Activated naive CD8-positive, alpha-beta T cell treated with anti-CD3 and anti-CD28 coated beads for 36 hours (primary cell): ENCODE measurements around the gene KIF13A. TPM values are rescaled to one million over a fixed set of nuclear protein-coding genes. Genes with fewer than 3 reads are reported as not detected.
"Not testable (repeated sequence)": the region's sequence is repeated elsewhere in the genome, so short reads cannot be mapped to it uniquely, and the experiment has no call there.

Experiments
- DNase-seq: peaks from one replicate; pipeline ENCODE4 v3.0.0; 2021
- H3K27ac Mint-ChIP-seq: one replicate; pipeline ENCODE4 v1.8.0; 2022; ENCODE audit warnings: mild to moderate bottlenecking, moderate library complexity, mixed read lengths
- H3K27me3 Mint-ChIP-seq: one replicate; pipeline ENCODE4 v1.8.0; 2022; ENCODE audit warnings: mild to moderate bottlenecking, mixed read lengths
- H3K36me3 Mint-ChIP-seq: one replicate; pipeline ENCODE4 v1.8.0; 2021; ENCODE audit warnings: mild to moderate bottlenecking, mixed read lengths
- H3K4me1 Mint-ChIP-seq: one replicate; pipeline ENCODE4 v1.8.0; 2021; ENCODE audit warnings: mixed read lengths
- H3K4me3 Mint-ChIP-seq: one replicate; pipeline ENCODE4 v1.8.0; 2022; ENCODE audit warnings: mild to moderate bottlenecking, moderate library complexity, mixed read lengths
- H3K9me3 Mint-ChIP-seq: one replicate; pipeline ENCODE4 v1.8.0; 2022; ENCODE audit warnings: mixed read lengths
- total RNA-seq, 2 experiments: library from RNA; stranded (reverse); gene quantifications; one replicate each; pipeline ENCODE4 v1.2.3, GENCODE V29; 2021

The KIF13A gene
- total RNA-seq, 2 experiments from 2014 or later, result not detected

- H3K4me1 Mint-ChIP-seq, result no peaks in the 10 kb centered on the region
- H3K27me3 Mint-ChIP-seq, result peaks cover 44% of the 10 kb centered on the region
These were observed 116.9 kb downstream of the KIF13A start for GRCh38 chr6:17870300-17871188.

DNA sequence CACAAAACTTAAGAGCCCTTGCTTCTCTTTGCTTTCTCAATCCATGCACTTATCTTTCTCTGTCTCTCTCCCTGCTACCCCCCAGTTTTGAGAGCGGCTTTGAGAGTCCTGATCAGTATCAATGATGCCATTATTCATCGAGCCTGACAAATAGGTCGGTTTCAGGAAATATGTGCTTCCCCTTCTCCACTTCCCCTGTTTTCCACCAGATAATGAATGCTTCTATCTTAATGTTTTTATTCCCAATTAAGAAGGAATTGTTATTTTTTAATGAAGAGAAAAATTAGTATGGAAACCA lies 117.7 kb downstream of the KIF13A start:
- H3K4me1 Mint-ChIP-seq, result no peaks in the 10 kb centered on the region
- peaks cover 49% of the 10 kb centered on the region for H3K27me3 Mint-ChIP-seq
- no peaks in the 10 kb centered on the region for H3K9me3 Mint-ChIP-seq
- no peak overlapping the region for H3K27ac Mint-ChIP-seq
- H3K36me3 Mint-ChIP-seq, result no peaks in the 10 kb centered on the region
- DNase-seq, result no peak
- H3K4me3 Mint-ChIP-seq, result no peak overlapping the region

More at GRCh38 chr6:17870300-17871188, 116.9 kb downstream of the KIF13A start:
- H3K27ac Mint-ChIP-seq, result no peak overlapping the region
- no peaks in the 10 kb centered on the region for H3K36me3 Mint-ChIP-seq
- DNase-seq, result no peak
- no peaks in the 10 kb centered on the region for H3K9me3 Mint-ChIP-seq
- no peak overlapping the region for H3K4me3 Mint-ChIP-seq

DNA sequence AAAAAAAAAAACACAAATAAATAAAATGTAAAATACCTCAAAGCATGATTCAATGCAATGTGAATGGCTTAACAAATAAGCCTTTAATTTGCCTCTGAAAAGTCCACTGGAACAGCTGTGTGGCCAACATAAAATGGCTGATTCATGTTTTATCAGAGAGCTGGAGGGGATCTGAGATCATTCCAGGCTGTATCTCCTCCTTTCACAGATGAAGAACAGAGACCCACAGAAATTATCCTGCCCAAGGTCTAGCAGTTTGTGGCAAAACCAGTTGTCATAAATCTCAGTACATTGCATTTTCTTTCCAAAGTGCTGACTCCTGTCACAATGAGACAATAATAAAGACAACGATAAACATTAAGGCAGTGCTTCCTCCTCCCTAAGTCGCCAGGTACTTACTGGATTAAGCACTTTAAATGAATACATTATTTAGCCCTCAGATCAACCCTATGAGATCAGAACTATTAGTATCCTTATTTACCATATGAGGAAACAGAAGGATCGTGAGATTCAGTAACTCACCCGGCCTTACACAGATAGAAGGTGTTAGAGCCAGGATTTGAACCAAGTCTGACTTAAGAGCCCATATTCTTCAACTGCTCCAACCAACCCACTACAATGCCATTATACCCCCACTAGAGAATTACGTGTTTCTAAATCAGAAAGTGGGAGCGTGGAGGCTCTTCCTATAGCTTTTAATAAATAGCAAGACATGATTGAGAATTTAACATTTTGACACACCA lies 118.3 kb downstream of the KIF13A start:
- DNase-seq, result no peak
- no peak overlapping the region for H3K27ac Mint-ChIP-seq
- H3K4me3 Mint-ChIP-seq, result no peak overlapping the region
- peaks cover 49% of the 10 kb centered on the region for H3K27me3 Mint-ChIP-seq
- H3K9me3 Mint-ChIP-seq, result no peaks in the 10 kb centered on the region
- no peaks in the 10 kb centered on the region for H3K36me3 Mint-ChIP-seq
- H3K4me1 Mint-ChIP-seq, result no peaks in the 10 kb centered on the region

- no peaks in the 10 kb centered on the region for H3K36me3 Mint-ChIP-seq
- no peaks in the 10 kb centered on the region for H3K4me1 Mint-ChIP-seq
- DNase-seq, result no peak
- H3K4me3 Mint-ChIP-seq, result no peak overlapping the region
- H3K9me3 Mint-ChIP-seq, result no peaks in the 10 kb centered on the region
- H3K27me3 Mint-ChIP-seq, result peaks cover 52% of the 10 kb centered on the region
- no peak overlapping the region for H3K27ac Mint-ChIP-seq
These were observed 119.6 kb downstream of the KIF13A start for GRCh38 chr6:17867880-17868279.

DNA sequence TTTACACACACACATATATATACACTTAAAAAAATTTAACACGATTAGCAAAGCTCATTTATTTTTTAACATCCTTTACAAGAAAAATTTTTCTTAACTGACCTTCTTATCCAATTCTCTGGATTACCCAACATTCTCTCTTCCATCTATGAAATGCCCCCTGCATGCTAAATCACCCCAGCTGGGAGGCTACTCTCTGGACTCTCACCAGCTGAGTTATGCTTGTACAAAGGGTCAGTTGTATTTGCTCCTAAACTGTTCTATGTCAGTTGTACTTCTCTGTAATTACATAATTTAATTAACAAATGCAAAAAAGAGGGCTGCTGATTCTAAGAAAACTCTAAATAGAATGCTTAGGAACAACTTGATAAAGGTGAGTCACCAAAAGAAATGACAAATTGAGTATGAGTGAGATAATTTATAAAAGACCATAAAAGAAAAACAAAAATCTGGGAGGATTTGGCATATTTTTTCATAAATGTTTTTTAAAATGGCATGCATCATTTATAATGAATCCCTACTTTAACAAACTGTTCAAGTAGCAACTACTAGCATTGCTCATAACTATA lies 120.5 kb downstream of the KIF13A start:
- no peaks in the 10 kb centered on the region for H3K4me1 Mint-ChIP-seq
- no peak overlapping the region for H3K4me3 Mint-ChIP-seq
- H3K36me3 Mint-ChIP-seq, result no peaks in the 10 kb centered on the region
- no peak overlapping the region for H3K27ac Mint-ChIP-seq
- H3K27me3 Mint-ChIP-seq, result peaks cover 49% of the 10 kb centered on the region
- H3K9me3 Mint-ChIP-seq, result no peaks in the 10 kb centered on the region
- no peak for DNase-seq

GRCh38 chr6:17865798-17866725 lies 121.4 kb downstream of the KIF13A start:
- H3K9me3 Mint-ChIP-seq, result no peaks in the 10 kb centered on the region
- no peak for DNase-seq
- no peak overlapping the region for H3K4me3 Mint-ChIP-seq

DNA sequence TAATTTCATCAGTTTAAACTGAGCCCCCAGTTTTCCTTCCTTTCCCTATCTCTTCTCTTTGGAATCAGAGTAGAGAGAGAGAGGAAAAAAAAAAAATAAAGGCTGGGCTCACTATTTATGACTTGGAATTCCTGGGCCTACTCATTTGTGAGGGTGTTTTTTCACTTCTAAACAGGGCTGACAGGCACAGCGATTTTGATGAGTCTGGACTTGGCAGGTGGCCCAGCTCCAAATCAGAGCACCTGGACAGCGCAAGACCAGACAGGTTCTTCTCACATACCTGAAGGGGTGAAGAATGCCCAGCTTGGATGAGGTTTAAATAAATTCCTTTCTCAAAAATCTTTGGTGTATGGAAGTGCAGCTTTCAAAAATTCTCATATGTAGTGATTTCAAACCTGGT lies 122.2 kb downstream of the KIF13A start:
- H3K27ac Mint-ChIP-seq, result no peak overlapping the region
- H3K36me3 Mint-ChIP-seq, result no peaks in the 10 kb centered on the region
- DNase-seq, result no peak
- no peaks in the 10 kb centered on the region for H3K9me3 Mint-ChIP-seq
- H3K4me3 Mint-ChIP-seq, result no peak overlapping the region
- H3K4me1 Mint-ChIP-seq, result no peaks in the 10 kb centered on the region
- H3K27me3 Mint-ChIP-seq, result peaks cover 36% of the 10 kb centered on the region

More at GRCh38 chr6:17865798-17866725, 121.4 kb downstream of the KIF13A start:
- Mint-ChIP-seq H3K27ac (no peak overlapping the region), H3K36me3 (no peaks in the 10 kb centered on the region), H3K27me3 (peaks cover 42% of the 10 kb centered on the region), H3K4me1 (no peaks in the 10 kb centered on the region)

GRCh38 chr6:17863901-17864754 lies 123.3 kb downstream of the KIF13A start:
- Mint-ChIP-seq H3K27me3 (peaks cover 26% of the 10 kb centered on the region), H3K27ac (no peak overlapping the region), H3K4me3 (no peak overlapping the region), H3K4me1 (no peaks in the 10 kb centered on the region), H3K36me3 (no peaks in the 10 kb centered on the region), H3K9me3 (no peaks in the 10 kb centered on the region)
- DNase-seq, result no peak

DNA sequence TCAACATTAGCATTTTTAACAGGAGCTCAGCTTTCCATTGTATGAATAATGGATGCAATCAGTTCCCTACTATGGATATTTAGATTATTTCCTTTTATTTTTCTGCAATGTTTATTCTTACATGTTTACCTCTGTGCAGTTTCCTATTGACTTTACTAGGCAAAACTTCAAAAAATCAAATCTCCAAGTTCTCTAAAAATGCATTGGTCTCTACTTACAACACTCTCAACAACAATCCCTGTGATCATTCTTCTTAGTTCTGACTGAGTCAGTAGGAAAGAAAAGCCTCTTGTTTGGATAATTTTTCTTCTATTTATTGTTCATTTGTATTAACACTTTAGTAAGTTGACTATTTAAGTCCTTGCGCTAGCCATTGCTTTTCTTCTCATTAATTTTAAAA lies 126.1 kb downstream of the KIF13A start:
- peaks cover 13% of the 10 kb centered on the region for H3K27me3 Mint-ChIP-seq
- H3K4me1 Mint-ChIP-seq, result no peaks in the 10 kb centered on the region
- no peaks in the 10 kb centered on the region for H3K36me3 Mint-ChIP-seq
- no peak overlapping the region for H3K27ac Mint-ChIP-seq
- H3K9me3 Mint-ChIP-seq, result no peaks in the 10 kb centered on the region
- no peak overlapping the region for H3K4me3 Mint-ChIP-seq
- no peak for DNase-seq

GRCh38 chr6:17859846-17860245 lies 127.6 kb downstream of the KIF13A start:
- Mint-ChIP-seq H3K4me3 (no peak overlapping the region), H3K27ac (no peak overlapping the region), H3K36me3 (no peaks in the 10 kb centered on the region), H3K4me1 (no peaks in the 10 kb centered on the region), H3K9me3 (no peaks in the 10 kb centered on the region), H3K27me3 (peaks cover 3% of the 10 kb centered on the region)
- DNase-seq, result no peak

DNA sequence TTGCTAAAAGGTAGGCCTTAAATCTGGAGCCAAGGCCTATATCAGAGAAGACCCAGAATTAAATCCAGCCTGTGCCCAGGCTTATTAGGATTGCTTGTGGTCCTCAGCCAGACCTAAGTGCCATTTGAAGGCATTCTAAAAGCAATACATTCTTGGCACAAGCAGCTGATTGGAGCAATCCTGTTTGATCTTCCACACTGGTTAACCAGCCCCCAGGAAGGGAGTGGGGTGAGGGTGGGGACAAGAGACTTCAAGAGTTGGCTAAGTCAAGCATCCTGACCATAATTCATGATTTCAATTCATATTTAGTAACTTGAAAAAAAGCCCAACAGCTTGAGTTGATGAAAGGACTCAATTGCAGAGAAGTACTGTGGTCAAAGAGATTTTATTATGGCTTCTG lies 128.9 kb downstream of the KIF13A start:
- H3K4me3 Mint-ChIP-seq, result no peak overlapping the region
- no peaks in the 10 kb centered on the region for H3K36me3 Mint-ChIP-seq
- DNase-seq, result no peak
- no peaks in the 10 kb centered on the region for H3K4me1 Mint-ChIP-seq
- H3K27ac Mint-ChIP-seq, result no peak overlapping the region
- H3K27me3 Mint-ChIP-seq, result peaks cover under 1% of the 10 kb centered on the region
- no peaks in the 10 kb centered on the region for H3K9me3 Mint-ChIP-seq

- not testable (repeated sequence) for H3K27ac Mint-ChIP-seq, H3K36me3 Mint-ChIP-seq, H3K9me3 Mint-ChIP-seq, H3K4me3 Mint-ChIP-seq, H3K27me3 Mint-ChIP-seq, DNase-seq, H3K4me1 Mint-ChIP-seq
These were observed 130.2 kb downstream of the KIF13A start for GRCh38 chr6:17857188-17857587.

GRCh38 chr6:17856306-17856705 lies 131.1 kb downstream of the KIF13A start:
- Mint-ChIP-seq H3K4me1 (no peaks in the 10 kb centered on the region), H3K27me3 (no peaks in the 10 kb centered on the region), H3K36me3 (no peaks in the 10 kb centered on the region), H3K27ac (no peak overlapping the region), H3K9me3 (no peaks in the 10 kb centered on the region), H3K4me3 (no peak overlapping the region)
- DNase-seq, result no peak

GRCh38 chr6:17855381-17855780 lies 132.1 kb downstream of the KIF13A start:
- Mint-ChIP-seq H3K27me3 (no peaks in the 10 kb centered on the region), H3K9me3 (no peaks in the 10 kb centered on the region), H3K27ac (no peak overlapping the region), H3K4me3 (no peak overlapping the region), H3K4me1 (no peaks in the 10 kb centered on the region), H3K36me3 (no peaks in the 10 kb centered on the region)
- no peak for DNase-seq
